ENCODE results near the gene RAB7A. TPM values are rescaled to one million over a fixed set of nuclear protein-coding genes. Genes with fewer than 3 reads are reported as not detected.

The RAB7A gene
- total and polyA plus RNA-seq, 2 of the 4 experiments (the other 2 are of a cell fraction) = 57.0 to 240 TPM

- ChIA-PET CTCF (no interaction called here), POLR2A (ENCODE audit: unreplicated experiment) (no interaction called here)
- Histone ChIP-seq H3K4me3 (ENCODE audit: insufficient read depth, low read depth, low read length) (no peak overlapping the region), H3K4me2 (ENCODE audit: low read depth, low read length) (no peak overlapping the region), H2BK20ac (ENCODE audit: low read depth, low read length) (no peak overlapping the region), H4K5ac (ENCODE audit: low read depth, low read length) (no peak overlapping the region), H3K27me3 (ENCODE audit: control insufficient read depth, insufficient read depth, low read length) (peaks cover 1% of the 10 kb centered on the region; the same call in 1 of the 2 replicates), H3K9ac (ENCODE audit: low read depth, low read length) (no peak overlapping the region), H3K14ac (replicated peaks; ENCODE audit: low read depth, low read length) (no peak overlapping the region), H3K23ac (ENCODE audit: low read depth, low read length) (no peak overlapping the region), H2BK15ac (ENCODE audit: low read depth, low read length) (no peak overlapping the region), H2AK9ac (replicated peaks; ENCODE audit: low read depth, low read length, poor library complexity) (no peak overlapping the region), H3K4me1 (ENCODE audit: control insufficient read depth, insufficient read depth, low read length) (no peaks in the 10 kb centered on the region), H2AK5ac (ENCODE audit: low read depth, low read length) (no peak overlapping the region), H4K91ac (ENCODE audit: insufficient read depth, low read depth, low read length) (no peak overlapping the region), H4K20me1 (ENCODE audit: insufficient read depth, low read length) (no peaks in the 10 kb centered on the region), H4K8ac (ENCODE audit: low read depth in 2 of 2, low read length in 2 of 2) (no peak overlapping the region), H2BK120ac (ENCODE audit: low read depth, low read length) (no peak overlapping the region), H3K9me3 (ENCODE audit: control insufficient read depth, insufficient read depth, low read length) (peaks cover 11% of the 10 kb centered on the region), H2BK5ac (ENCODE audit: low read depth, low read length, poor library complexity, severe bottlenecking) (no peak overlapping the region), H3K18ac (ENCODE audit: low read depth, low read length) (no peak overlapping the region), H3K9me1 (ENCODE audit: insufficient read depth, low read length) (no peaks in the 10 kb centered on the region), H3K56ac (ENCODE audit: extremely low read depth, insufficient read depth, low read length) (no peak overlapping the region), H2AFZ (replicated peaks; ENCODE audit: low read length, poor library complexity) (no peak overlapping the region), H3K4ac (ENCODE audit: low read depth, low read length) (no peak overlapping the region), H3K79me1 (ENCODE audit: low read depth in 1 of 2, low read length in 2 of 2) (no peaks in the 10 kb centered on the region), H3K36me3 (ENCODE audit: control insufficient read depth, insufficient read depth, low read length) (no peaks in the 10 kb centered on the region), H3K27ac (ENCODE audit: insufficient read depth, low read length) (no peak overlapping the region)
- no CpG with 5 or more reads among the region's 4 CpGs for WGBS, 2 experiments (ENCODE audit: extremely low coverage in 2 of 2, insufficient read length in 1 of 2)
- dilution Hi-C loops (cut with HindIII; ENCODE audit: low sequenced_read_pairs, unreplicated experiment) (no loop called here), in situ Hi-C loops (cut with MboI; ENCODE audit: low sequenced_read_pairs) (no loop called here), intact Hi-C loops (cut with micrococcal nuclease) (no loop called here)
- DNase-seq = no peak
- TF ChIP-seq RAD21 (IDR thresholded peaks at IDR 0.05; ENCODE audit: low read length) (no peak), FOS (IDR thresholded peaks at IDR 0.05; ENCODE audit: low read depth, low read length) (no peak), POLR2A (IDR thresholded peaks at IDR 0.05; ENCODE audit: low read depth, low read length) (no peak), CTCF (conservative IDR thresholded peaks at IDR 0.05; ENCODE audit: low read depth, low read length) (no peak), MXI1 (IDR thresholded peaks at IDR 0.05; ENCODE audit: borderline replicate concordance, low read depth, low read length) (no peak), CHD1 (IDR thresholded peaks at IDR 0.05; ENCODE audit: low read depth, low read length) (no peak), ELK1 (IDR thresholded peaks at IDR 0.05; ENCODE audit: borderline replicate concordance, low read depth, low read length) (no peak), MAFK (IDR thresholded peaks at IDR 0.05; ENCODE audit: low read depth, low read length) (no peak), USF2 (IDR thresholded peaks at IDR 0.05; ENCODE audit: low read depth, low read length) (no peak), SMC3 (IDR thresholded peaks at IDR 0.05; ENCODE audit: low read depth, low read length) (no peak), MAZ (IDR thresholded peaks at IDR 0.05; ENCODE audit: borderline replicate concordance, low read depth, low read length) (no peak), NFE2L2 (IDR thresholded peaks at IDR 0.05; ENCODE audit: low read depth, low read length) (no peak), RCOR1 (IDR thresholded peaks at IDR 0.05; ENCODE audit: insufficient replicate concordance, low read length) (no peak), RFX5 (IDR thresholded peaks at IDR 0.05; ENCODE audit: low read depth, low read length) (no peak), CEBPB (IDR thresholded peaks at IDR 0.05; ENCODE audit: low read depth, low read length) (no peak), BHLHE40 (IDR thresholded peaks at IDR 0.05; ENCODE audit: low read depth, low read length) (no peak)
- BruUV-seq (replicated peaks) = no TSS peak
- ATAC-seq (ENCODE audit: low read depth) = no peak
These were observed 125.6 kb downstream of the RAB7A start for GRCh38 chr3:128851601-128852000.
